K562 (cell line): ENCODE results near the gene CRYGA. TPM values are rescaled to one million over a fixed set of nuclear protein-coding genes. Genes with fewer than 3 reads are reported as not detected.

Experiments
- BCOR ChIP-seq: fragments of 450-650 bp; IDR thresholded peaks from 2 replicates; pipeline ENCODE4 v1.6.1; 2016
- BRF2 ChIP-seq: IDR thresholded peaks from 3 replicates; pipeline ENCODE4 v1.6.1; 2011; ENCODE audit warnings: borderline replicate concordance, mild to moderate bottlenecking; ENCODE audit not compliant: insufficient read length, insufficient read depth
- CBX1 ChIP-seq: sonication (generic); IDR thresholded peaks from 2 replicates; pipeline ENCODE4 v1.6.1; 2016; ENCODE audit warnings: antibody characterized with exemption, low read depth, mild to moderate bottlenecking
- CCNT2 ChIP-seq: IDR thresholded peaks from 2 replicates; pipeline ENCODE4 v1.6.1; 2011; ENCODE audit warnings: borderline replicate concordance, low read depth, mild to moderate bottlenecking, moderate library complexity, mixed read lengths, low read length; ENCODE audit not compliant: insufficient read length; ENCODE audit errors: extremely low read depth
- CEBPB ChIP-seq: fragments of 450-650 bp; IDR thresholded peaks from 2 replicates; pipeline ENCODE4 v1.6.1; 2016; ENCODE audit warnings: missing genetic modification characterization, missing compliant biosample characterization
- COPS2 ChIP-seq: fragments of 450-650 bp; conservative IDR thresholded peaks from 2 replicates; pipeline ENCODE4 v1.6.1; 2016; ENCODE audit warnings: mild to moderate bottlenecking, moderate library complexity
- EZH2 ChIP-seq: IDR thresholded peaks from 2 replicates; pipeline ENCODE4 v1.6.1; 2012; ENCODE audit warnings: low read depth, mild to moderate bottlenecking, inconsistent platforms, low read length, borderline replicate concordance
- FOXA3 ChIP-seq, 2 experiments: fragments of 450-650 bp in 1 of 2; sonication (generic) in 1 of 2; formaldehyde crosslinking; IDR thresholded peaks in 1 of 2; conservative IDR thresholded peaks in 1 of 2; 2 replicates each; pipeline versions ENCODE4 v1.4.0 to v1.8.0; 2020 to 2022; ENCODE audit warnings: mild to moderate bottlenecking in 2 of 2, missing genetic modification reagents in 1 of 2
- FOXK2 ChIP-seq, 2 experiments: fragments of 450-650 bp; IDR thresholded peaks in 1 of 2; conservative IDR thresholded peaks in 1 of 2; 2 replicates each; pipeline ENCODE4 v1.6.1; 2016; ENCODE audit warnings: low read depth in 2 of 2, mild to moderate bottlenecking in 1 of 2
- KLF16 ChIP-seq: IDR thresholded peaks from 2 replicates; pipeline ENCODE4 v1.6.1; 2016; ENCODE audit warnings: antibody characterized with exemption
- MTA2 ChIP-seq: fragments of 450-650 bp; IDR thresholded peaks from 2 replicates; pipeline ENCODE4 v1.6.1; 2016; ENCODE audit warnings: low read depth
- NFATC3 ChIP-seq: fragments of 450-650 bp; IDR thresholded peaks from 2 replicates; pipeline ENCODE4 v1.6.1; 2017; ENCODE audit warnings: mild to moderate bottlenecking
- RAD21 ChIP-seq, 2 experiments: fragments of 250-450 bp in 1 of 2; fragments of 450-650 bp in 1 of 2; sonication (Bioruptor Pico) in 1 of 2; formaldehyde crosslinking in 1 of 2; IDR thresholded peaks in 1 of 2; conservative IDR thresholded peaks in 1 of 2; 2 replicates each; pipeline versions ENCODE4 v1.4.0 to v1.8.0; 2020 to 2022; ENCODE audit warnings: mild to moderate bottlenecking in 2 of 2, moderate library complexity in 1 of 2
- SMAD3 ChIP-seq: fragments of 450-650 bp; formaldehyde crosslinking; conservative IDR thresholded peaks from 2 replicates; pipeline ENCODE4 v1.4.0; 2020; ENCODE audit warnings: mild to moderate bottlenecking
- SNIP1 ChIP-seq: fragments of 450-650 bp; IDR thresholded peaks from 2 replicates; pipeline ENCODE4 v1.7.1; 2017; ENCODE audit warnings: low read depth, mild to moderate bottlenecking
- SP2 ChIP-seq: IDR thresholded peaks from 2 replicates; pipeline ENCODE4 v1.6.1; 2011; ENCODE audit warnings: mild to moderate bottlenecking, low read depth, low read length, moderate library complexity; ENCODE audit not compliant: poor library complexity, severe bottlenecking; ENCODE audit errors: extremely low read depth
- TCF7L2 ChIP-seq: fragments of 150-350 bp; IDR thresholded peaks from 2 replicates; pipeline ENCODE4 v1.6.1; 2016; ENCODE audit warnings: low read depth, mild to moderate bottlenecking, low read length, moderate library complexity
- THAP12 ChIP-seq: fragments of 250-450 bp; sonication (Bioruptor Pico); IDR thresholded peaks from 2 replicates; pipeline ENCODE4 v1.9.0; 2021; ENCODE audit warnings: mild to moderate bottlenecking, inconsistent platforms
- TOE1 ChIP-seq, 2 experiments: fragments of 450-650 bp in 1 of 2; sonication (generic) in 1 of 2; formaldehyde crosslinking in 1 of 2; IDR thresholded peaks; 2 replicates each; pipeline versions ENCODE4 v1.7.1 to v1.8.0; 2016 to 2022; ENCODE audit warnings: borderline replicate concordance in 2 of 2, mild to moderate bottlenecking in 2 of 2, antibody characterized with exemption in 1 of 2, inconsistent platforms in 1 of 2, low read depth in 1 of 2, missing genetic modification reagents in 1 of 2, moderate library complexity in 1 of 2
- ZNF316 ChIP-seq: fragments of 450-650 bp; IDR thresholded peaks from 2 replicates; pipeline ENCODE4 v1.6.1; 2016
- ZNF436 ChIP-seq: fragments of 250-450, 450-650 bp; sonication (Bioruptor Pico); formaldehyde crosslinking; IDR thresholded peaks from 2 replicates; pipeline ENCODE4 v1.7.0; 2020; ENCODE audit warnings: mild to moderate bottlenecking
- ZNF780A ChIP-seq: fragments of 250-450 bp; sonication (Bioruptor Pico); IDR thresholded peaks from 2 replicates; pipeline ENCODE4 v1.5.0; 2021; ENCODE audit warnings: mild to moderate bottlenecking
- ZNF785 ChIP-seq: fragments of 250-450 bp; sonication (Bioruptor Pico); IDR thresholded peaks from 2 replicates; pipeline ENCODE4 v1.4.0; 2020; ENCODE audit warnings: mild to moderate bottlenecking
- polyA plus RNA-seq, 8 experiments: library from polyadenylated mRNA; depleted of rRNA in 4 of 8; stranded (reverse) in 5 of 8; unstranded in 3 of 8; fragments of >200 nt; fragmentation: Nextera tagmentation in 2 of 8; fragmentation: Illumina TruSeq in 1 of 8; extraction: Ambion mirVana in 2 of 8; extraction: Trizol in 1 of 8; gene quantifications; 2 replicates each; pipeline versions ENCODE4 v1.2.1 to v1.2.3, GENCODE V29; 2011 to 2014; ENCODE audit warnings: inconsistent platforms in 1 of 8, missing spikeins in 1 of 8
- total RNA-seq, 7 experiments: library from RNA; depleted of rRNA in 6 of 7; stranded (reverse); fragments of >200 nt in 6 of 7; fragmentation: Illumina TruSeq in 2 of 7; extraction: Trizol in 2 of 7; gene quantifications; 2 replicates each; pipeline versions ENCODE4 v1.2.1 to v1.2.3, GENCODE V29; 2011 to 2021; ENCODE audit warnings: low replicate concordance in 1 of 7
- TF ChIP-seq, protein P1 (sequence below): sonication (generic); formaldehyde crosslinking; IDR thresholded peaks from 2 replicates; pipeline ENCODE4 v1.4.0; 2020; ENCODE audit warnings: mild to moderate bottlenecking, missing genetic modification reagents

CRYGA gene
- total and polyA plus RNA-seq, 9 of the 15 experiments (the other 6 are each of a cell fraction or from before 2014, with no cell fraction given), result not detected

DNA sequence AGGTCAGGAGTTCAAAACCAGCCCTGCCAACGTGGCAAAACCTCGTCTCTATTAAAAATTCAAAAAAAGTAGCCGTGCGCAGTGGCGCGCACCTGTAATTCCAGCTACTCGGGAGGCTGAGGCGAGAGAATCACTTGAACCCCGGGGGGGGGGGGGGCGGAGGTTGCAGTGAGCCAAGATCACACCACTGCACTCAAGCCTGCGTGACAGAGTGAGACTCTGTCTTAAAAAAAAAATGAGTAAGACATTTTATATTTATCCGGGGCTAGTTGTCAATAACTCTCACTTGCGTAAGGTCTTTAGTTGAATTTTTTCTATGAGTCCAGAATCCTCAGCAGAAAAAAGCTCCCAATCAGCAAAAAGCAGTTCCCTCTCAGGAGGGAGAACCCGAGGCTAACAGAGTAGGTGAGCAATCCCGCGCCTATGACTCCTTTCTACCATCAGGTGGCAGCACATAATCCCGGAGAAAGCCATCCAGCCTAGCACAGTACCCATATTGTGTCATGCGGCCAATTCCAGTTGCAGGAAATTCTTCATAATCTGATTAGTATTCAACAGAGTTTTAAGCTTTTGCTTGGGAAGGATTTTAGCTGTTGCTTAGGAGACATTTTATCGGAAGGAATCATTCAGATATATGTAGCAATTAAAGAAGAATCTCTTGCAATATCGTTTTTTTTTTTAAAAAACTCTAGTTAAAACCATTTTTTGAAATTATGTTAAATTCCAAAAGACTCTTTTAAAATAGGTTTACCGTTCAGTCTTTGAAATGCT, 11.9 kb upstream of the CRYGA start (continued):
- no peak for TF ChIP-seq TOE1 (IDR thresholded peaks at IDR 0.05; ENCODE audit: borderline replicate concordance)
- no peak for TF ChIP-seq TOE1 (CRISPR knock-in tag; IDR thresholded peaks at IDR 0.05; ENCODE audit: borderline replicate concordance, low read depth)
- no peak for TF ChIP-seq ZNF780A
- no peak for TF ChIP-seq MTA2
- no peak for TF ChIP-seq FOXK2 (conservative IDR thresholded peaks at IDR 0.05 in 1 of 2, IDR thresholded peaks at IDR 0.05 in 1 of 2; ENCODE audit: low read depth in 2 of 2)
- no peak for TF ChIP-seq BRF2
- TF ChIP-seq ZNF436 (CRISPR knock-in tag), result no peak
- peak; percentile 92 for TF ChIP-seq ZNF316
- no peak for TF ChIP-seq THAP12 (CRISPR knock-in tag)
- no peak for TF ChIP-seq BCOR
- no peak for TF ChIP-seq NFATC3
- TF ChIP-seq SNIP1, result no peak
- TF ChIP-seq ZNF785 (CRISPR knock-in tag), result no peak
- no peak for TF ChIP-seq FOXA3 (CRISPR knock-in tag; conservative IDR thresholded peaks at IDR 0.05 in 1 of 2, IDR thresholded peaks at IDR 0.05 in 1 of 2)
- peak; percentile 31; the same call in 1 of the 2 replicates for TF ChIP-seq KLF16
- TF ChIP-seq, protein P1, sequence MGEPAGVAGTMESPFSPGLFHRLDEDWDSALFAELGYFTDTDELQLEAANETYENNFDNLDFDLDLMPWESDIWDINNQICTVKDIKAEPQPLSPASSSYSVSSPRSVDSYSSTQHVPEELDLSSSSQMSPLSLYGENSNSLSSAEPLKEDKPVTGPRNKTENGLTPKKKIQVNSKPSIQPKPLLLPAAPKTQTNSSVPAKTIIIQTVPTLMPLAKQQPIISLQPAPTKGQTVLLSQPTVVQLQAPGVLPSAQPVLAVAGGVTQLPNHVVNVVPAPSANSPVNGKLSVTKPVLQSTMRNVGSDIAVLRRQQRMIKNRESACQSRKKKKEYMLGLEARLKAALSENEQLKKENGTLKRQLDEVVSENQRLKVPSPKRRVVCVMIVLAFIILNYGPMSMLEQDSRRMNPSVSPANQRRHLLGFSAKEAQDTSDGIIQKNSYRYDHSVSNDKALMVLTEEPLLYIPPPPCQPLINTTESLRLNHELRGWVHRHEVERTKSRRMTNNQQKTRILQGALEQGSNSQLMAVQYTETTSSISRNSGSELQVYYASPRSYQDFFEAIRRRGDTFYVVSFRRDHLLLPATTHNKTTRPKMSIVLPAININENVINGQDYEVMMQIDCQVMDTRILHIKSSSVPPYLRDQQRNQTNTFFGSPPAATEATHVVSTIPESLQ (CRISPR knock-in tag), result no peak
- TF ChIP-seq CEBPB (tag), result peak; percentile 60
- peak; percentile 62 to 68 for TF ChIP-seq RAD21 (CRISPR knock-in tag; conservative IDR thresholded peaks at IDR 0.05 in 1 of 2, IDR thresholded peaks at IDR 0.05 in 1 of 2)
- TF ChIP-seq EZH2, result no peak
- no peak for TF ChIP-seq CCNT2
- no peak for TF ChIP-seq SMAD3 (CRISPR knock-in tag)
- TF ChIP-seq TCF7L2, result no peak
- no peak for TF ChIP-seq COPS2
- TF ChIP-seq SP2, result no peak
- no peak for TF ChIP-seq CBX1
